Measurements from ENCODE around the gene PLXNA4. TPM values are rescaled to one million over a fixed set of nuclear protein-coding genes. Genes with fewer than 3 reads are reported as not detected.

PLXNA4 gene
- polyA plus RNA-seq, 1 experiment = 0.22 TPM

DNA sequence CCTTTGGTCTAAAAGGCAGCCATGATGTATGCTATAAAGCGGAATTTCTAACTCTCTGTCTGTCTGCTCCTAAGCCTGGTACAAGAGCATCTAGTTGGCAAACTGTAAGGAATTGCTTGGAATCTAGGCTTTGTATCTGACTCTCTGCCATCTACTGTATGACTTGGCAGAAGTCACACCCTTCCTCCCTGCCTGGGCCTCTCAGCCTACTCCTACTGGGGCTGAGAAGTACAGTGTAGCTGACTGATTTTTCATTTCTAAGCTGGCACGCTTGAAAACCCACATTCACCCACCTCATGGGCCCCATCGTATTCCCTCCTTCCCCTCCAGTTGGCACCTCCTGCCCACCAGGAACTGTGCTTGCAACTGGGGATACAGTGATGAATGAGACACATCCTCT, 435.2 kb downstream of the PLXNA4 start:
- POLR2A ChIA-PET = no interaction called here
- CTCF ChIA-PET = no interaction called here
- no peaks in the 10 kb centered on the region for H3K27me3 ChIP-seq (ENCODE audit: control insufficient read depth, insufficient read depth, low read length)
- H3K4me3 ChIP-seq (ENCODE audit: low read depth, low read length) = no peak overlapping the region
- DNase-seq (ENCODE audit: low read depth) = no peak
- TF ChIP-seq, protein P1, sequence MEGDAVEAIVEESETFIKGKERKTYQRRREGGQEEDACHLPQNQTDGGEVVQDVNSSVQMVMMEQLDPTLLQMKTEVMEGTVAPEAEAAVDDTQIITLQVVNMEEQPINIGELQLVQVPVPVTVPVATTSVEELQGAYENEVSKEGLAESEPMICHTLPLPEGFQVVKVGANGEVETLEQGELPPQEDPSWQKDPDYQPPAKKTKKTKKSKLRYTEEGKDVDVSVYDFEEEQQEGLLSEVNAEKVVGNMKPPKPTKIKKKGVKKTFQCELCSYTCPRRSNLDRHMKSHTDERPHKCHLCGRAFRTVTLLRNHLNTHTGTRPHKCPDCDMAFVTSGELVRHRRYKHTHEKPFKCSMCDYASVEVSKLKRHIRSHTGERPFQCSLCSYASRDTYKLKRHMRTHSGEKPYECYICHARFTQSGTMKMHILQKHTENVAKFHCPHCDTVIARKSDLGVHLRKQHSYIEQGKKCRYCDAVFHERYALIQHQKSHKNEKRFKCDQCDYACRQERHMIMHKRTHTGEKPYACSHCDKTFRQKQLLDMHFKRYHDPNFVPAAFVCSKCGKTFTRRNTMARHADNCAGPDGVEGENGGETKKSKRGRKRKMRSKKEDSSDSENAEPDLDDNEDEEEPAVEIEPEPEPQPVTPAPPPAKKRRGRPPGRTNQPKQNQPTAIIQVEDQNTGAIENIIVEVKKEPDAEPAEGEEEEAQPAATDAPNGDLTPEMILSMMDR (IDR thresholded peaks at IDR 0.05; ENCODE audit: insufficient read depth, low read depth, low read length) = no peak
- no peaks in the 10 kb centered on the region for H3K36me3 ChIP-seq (ENCODE audit: control insufficient read depth, insufficient read depth, low read length)

DNA sequence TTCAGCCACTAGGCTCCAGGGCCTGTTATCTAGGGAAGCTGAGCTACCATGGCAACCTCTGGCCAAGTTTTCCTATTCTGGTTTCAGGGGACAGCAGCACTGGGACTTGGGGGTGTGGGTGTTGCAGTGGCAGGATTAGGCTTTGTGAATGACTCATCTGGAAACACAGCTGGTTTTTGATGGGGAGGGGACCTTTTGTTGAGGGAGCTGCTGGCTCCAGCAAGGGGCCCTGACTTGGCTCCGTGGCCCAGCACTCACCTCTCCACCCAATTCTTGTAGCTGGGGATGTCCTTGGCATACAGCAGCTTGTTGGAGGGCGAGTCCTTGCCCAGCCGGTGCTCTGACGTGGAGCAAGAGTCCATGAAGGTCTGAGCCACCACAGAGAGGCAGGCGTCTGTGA, 435.9 kb downstream of the PLXNA4 start:
- Histone ChIP-seq H3K36me3 (ENCODE audit: control insufficient read depth, insufficient read depth, low read length) (no peaks in the 10 kb centered on the region), H3K27me3 (ENCODE audit: control insufficient read depth, insufficient read depth, low read length) (no peaks in the 10 kb centered on the region), H3K4me3 (ENCODE audit: low read depth, low read length) (no peak overlapping the region)
- POLR2A ChIA-PET = no interaction called here
- no peak for DNase-seq (ENCODE audit: low read depth)
- TF ChIP-seq, protein P1 (IDR thresholded peaks at IDR 0.05; ENCODE audit: insufficient read depth, low read depth, low read length) = no peak
- CTCF ChIA-PET = no interaction called here

DNA sequence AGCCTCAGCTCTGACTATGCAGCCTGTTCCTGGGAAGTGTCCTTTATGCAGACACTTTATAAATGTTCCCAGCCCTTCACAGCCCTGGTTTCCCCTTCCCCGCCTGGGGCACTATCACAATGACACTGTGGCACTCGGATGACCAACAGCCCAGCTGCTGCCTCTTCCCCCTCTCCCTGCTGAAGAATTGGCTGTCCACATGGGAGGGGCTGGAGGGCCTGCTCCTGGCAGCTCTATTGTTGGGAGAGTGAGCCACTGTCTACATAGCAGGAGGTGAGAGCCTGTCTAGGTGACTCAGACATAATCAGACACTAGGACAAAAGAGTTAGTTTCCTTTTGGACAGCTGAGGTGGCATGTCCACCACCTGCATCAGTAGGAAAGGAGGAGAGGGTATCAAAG, 437.5 kb downstream of the PLXNA4 start:
- ChIA-PET CTCF (no interaction called here), POLR2A (no interaction called here)
- TF ChIP-seq, protein P1 (IDR thresholded peaks at IDR 0.05; ENCODE audit: insufficient read depth, low read depth, low read length) = no peak
- no peak overlapping the region for H3K4me3 ChIP-seq (ENCODE audit: low read depth, low read length)
- DNase-seq (ENCODE audit: low read depth) = no peak
- no peaks in the 10 kb centered on the region for H3K27me3 ChIP-seq (ENCODE audit: control insufficient read depth, insufficient read depth, low read length)
- no peaks in the 10 kb centered on the region for H3K36me3 ChIP-seq (ENCODE audit: control insufficient read depth, insufficient read depth, low read length)

DNA sequence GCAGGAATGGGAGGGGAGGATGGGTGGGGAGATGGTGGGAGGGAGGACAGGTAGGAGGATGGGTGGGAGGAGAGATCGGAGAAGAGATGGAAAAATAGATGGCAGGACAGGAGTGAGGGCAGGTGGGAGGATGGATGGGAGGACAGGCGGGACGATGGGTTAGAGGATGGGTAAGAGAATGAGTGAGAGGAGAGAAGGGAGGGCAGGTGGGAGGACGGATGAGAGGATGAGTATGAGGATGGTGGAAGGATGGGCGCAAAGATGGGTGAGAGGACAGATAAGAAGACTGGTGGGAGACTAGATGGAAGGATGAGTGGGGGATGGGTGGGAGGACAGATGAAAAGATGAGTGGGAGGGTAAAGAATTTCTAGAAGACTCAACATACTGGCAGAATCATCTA, 438.6 kb downstream of the PLXNA4 start:
- no peak for DNase-seq (ENCODE audit: low read depth)
- CTCF ChIA-PET = interaction anchor here (1.2 kb wide), 1 partner anchor 10 kb away, joined by 3 read pairs; no protein-coding TSS in a partner anchor
- POLR2A ChIA-PET = no interaction called here
- TF ChIP-seq, protein P1 (IDR thresholded peaks at IDR 0.05; ENCODE audit: insufficient read depth, low read depth, low read length) = no peak
- no peak overlapping the region for H3K4me3 ChIP-seq (ENCODE audit: low read depth, low read length)
- H3K27me3 ChIP-seq (ENCODE audit: control insufficient read depth, insufficient read depth, low read length) = no peaks in the 10 kb centered on the region
- H3K36me3 ChIP-seq (ENCODE audit: control insufficient read depth, insufficient read depth, low read length) = no peaks in the 10 kb centered on the region

DNA sequence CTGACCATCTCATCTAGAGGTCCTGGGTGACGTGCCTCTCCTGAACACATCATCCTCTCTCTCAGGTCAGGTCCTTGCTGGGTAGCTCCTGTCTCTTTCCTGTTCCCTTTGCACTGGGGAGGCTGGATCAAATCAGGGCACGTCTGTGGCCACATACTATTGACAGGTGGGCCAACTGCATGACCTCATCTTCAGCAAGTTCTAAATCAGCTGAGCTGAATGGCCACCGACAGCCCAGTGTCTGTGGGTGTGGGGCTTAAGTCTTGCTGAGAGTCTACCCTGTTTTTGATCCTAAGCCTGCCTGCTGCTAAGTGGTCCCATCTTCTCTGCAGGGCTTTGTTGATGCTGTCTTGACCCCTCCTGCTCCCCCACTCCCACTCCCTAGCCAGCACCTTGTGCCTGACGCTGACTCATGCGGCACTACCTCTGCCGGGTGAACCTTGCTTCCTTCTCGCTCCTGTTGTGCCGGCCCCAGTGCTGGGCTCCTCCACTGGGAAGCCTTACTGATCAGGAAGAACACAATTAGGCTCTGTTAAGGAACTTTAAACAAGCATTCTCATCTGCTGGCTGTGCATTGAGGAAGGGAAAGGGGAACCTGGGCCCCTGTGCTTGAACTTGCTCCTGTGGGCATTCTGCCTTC, 440.4 kb downstream of the PLXNA4 start:
- TF ChIP-seq, protein P1 (IDR thresholded peaks at IDR 0.05; ENCODE audit: insufficient read depth, low read depth, low read length) = no peak
- no peak for DNase-seq (ENCODE audit: low read depth)
- ChIA-PET CTCF (no interaction called here), POLR2A (no interaction called here)
- no peak overlapping the region for H3K4me3 ChIP-seq (ENCODE audit: low read depth, low read length)
- H3K27me3 ChIP-seq (ENCODE audit: control insufficient read depth, insufficient read depth, low read length) = no peaks in the 10 kb centered on the region
- H3K36me3 ChIP-seq (ENCODE audit: control insufficient read depth, insufficient read depth, low read length) = no peaks in the 10 kb centered on the region
